ENCODE measurements around the gene HSD17B12.

HSD17B12 gene

GRCh38 chr11:43812471-43812870, 131.9 kb downstream of the HSD17B12 start:
- DNase-seq, result no peak

- DNase-seq, result no peak
These were observed 137.7 kb downstream of the HSD17B12 start for GRCh38 chr11:43818220-43818619.

- DNase-seq, result no peak
These were observed 139.4 kb downstream of the HSD17B12 start for GRCh38 chr11:43819926-43820325.

- DNase-seq, result no peak
These were observed 142.8 kb downstream of the HSD17B12 start for GRCh38 chr11:43823316-43823715.

- DNase-seq, result no peak
These were observed 143.3 kb downstream of the HSD17B12 start for GRCh38 chr11:43823851-43824250.

- peak; percentile 36 for DNase-seq
These were observed 144.8 kb downstream of the HSD17B12 start for GRCh38 chr11:43825217-43825816.

GRCh38 chr11:43830928-43831440, 150.4 kb downstream of the HSD17B12 start:
- DNase-seq, result peak; percentile 94

GRCh38 chr11:43832536-43832935, 152.0 kb downstream of the HSD17B12 start:
- no peak for DNase-seq

GRCh38 chr11:43833657-43834073, 153.1 kb downstream of the HSD17B12 start:
- no peak for DNase-seq

GRCh38 chr11:43834286-43834685, 153.7 kb downstream of the HSD17B12 start:
- DNase-seq, result no peak

- DNase-seq, result no peak
These were observed 154.6 kb downstream of the HSD17B12 start for GRCh38 chr11:43835104-43835503.

- DNase-seq, result no peak
These were observed 157.3 kb downstream of the HSD17B12 start for GRCh38 chr11:43837879-43838278.

- DNase-seq, result no peak
These were observed 161.5 kb downstream of the HSD17B12 start for GRCh38 chr11:43842021-43842420.

- DNase-seq, result no peak
These were observed 165.3 kb downstream of the HSD17B12 start for GRCh38 chr11:43845816-43846215.

- DNase-seq, result peak; percentile 70
These were observed 171.6 kb downstream of the HSD17B12 start for GRCh38 chr11:43852057-43852636.

GRCh38 chr11:43853781-43854180, 173.2 kb downstream of the HSD17B12 start:
- peak; percentile 32 for DNase-seq

GRCh38 chr11:43856993-43857392, 176.5 kb downstream of the HSD17B12 start:
- peak; percentile 35 for DNase-seq

- no peak for DNase-seq
These were observed 180.6 kb downstream of the HSD17B12 start for GRCh38 chr11:43861141-43861540.

GRCh38 chr11:43866520-43866919, 186.0 kb downstream of the HSD17B12 start:
- no peak for DNase-seq

GRCh38 chr11:43866969-43867368, 186.4 kb downstream of the HSD17B12 start:
- DNase-seq, result no peak

- DNase-seq, result peak; percentile 91
These were observed 188.5 kb downstream of the HSD17B12 start for GRCh38 chr11:43868852-43869567.

GRCh38 chr11:43871051-43871450, 190.5 kb downstream of the HSD17B12 start:
- DNase-seq, result no peak

- no peak for DNase-seq
These were observed 192.5 kb downstream of the HSD17B12 start for GRCh38 chr11:43872995-43873394.

- DNase-seq, result no peak
These were observed 193.5 kb downstream of the HSD17B12 start for GRCh38 chr11:43874078-43874477.
